Vagina (tissue), 2 donors: ENCODE results near the gene RTN1. TPM values are rescaled to one million over a fixed set of nuclear protein-coding genes. Genes with fewer than 3 reads are reported as not detected.
A peak's percentile ranks its signal among the peaks of the same experiment; 100 is the strongest.

Source experiments
- DNase-seq, 2 donors: peaks; one replicate each; pipeline ENCODE4 v3.0.0-alpha.2; 2017; ENCODE audit errors: extremely low spot score in 2 of 2
- H3K27ac ChIP-seq: fragments of 200-600 bp; sonication (generic); one replicate; pipeline ENCODE4 v1.5.1; 2019
- H3K27me3 ChIP-seq: fragments of 200-600 bp; sonication (generic); one replicate; pipeline ENCODE4 v1.5.1; 2019
- H3K36me3 ChIP-seq, 2 donors: fragments of 200-600 bp; sonication (generic); one replicate each; pipeline ENCODE4 v1.5.1; 2017 to 2019
- H3K4me1 ChIP-seq: fragments of 200-600 bp; sonication (generic); one replicate; pipeline ENCODE4 v1.5.1; 2019
- H3K4me3 ChIP-seq, 2 donors: fragments of 200-600 bp; sonication (generic); 1 replicate in 1 of 2; 2 replicates in 1 of 2; pipeline ENCODE4 v1.5.1; 2016 to 2019
- H3K9me3 ChIP-seq: fragments of 200-600 bp; sonication (generic); one replicate; pipeline ENCODE4 v1.5.1; 2019
- POLR2A ChIP-seq, 2 donors: fragments of 450-650 bp; IDR thresholded peaks; one replicate each; pipeline ENCODE4 v1.6.1; 2017; ENCODE audit warnings: antibody characterized with exemption in 2 of 2, mild to moderate bottlenecking in 2 of 2, moderate library complexity in 2 of 2
- POLR2AphosphoS5 ChIP-seq, 2 donors: sonication (generic); formaldehyde crosslinking; IDR thresholded peaks; one replicate each; pipeline ENCODE4 v1.9.0; 2017; ENCODE audit warnings: antibody characterized with exemption in 2 of 2, mild to moderate bottlenecking in 2 of 2, low read depth in 1 of 2; ENCODE audit not compliant: insufficient read depth in 1 of 2
- intact Hi-C: fragments of 100-400 bp; cut with DNase I; formaldehyde crosslinking; loops from one replicate; pipeline ENCODE4 v1.15.1; 2023
- total RNA-seq: library from RNA; depleted of rRNA; stranded (reverse); fragments of >200 nt; gene quantifications from one replicate; pipeline ENCODE4 v1.2.3, GENCODE V29; 2016
- TF ChIP-seq, protein P1 (sequence below), 3 experiments: fragments of 450-650 bp in 2 of 3; fragments of 200-600 bp in 1 of 3; sonication (generic) in 1 of 3; IDR thresholded peaks; one replicate each; pipeline ENCODE4 v1.5.1; 2017 to 2019; ENCODE audit warnings: antibody characterized with exemption in 3 of 3, mild to moderate bottlenecking in 2 of 3, moderate library complexity in 2 of 3

RTN1 gene
- total RNA-seq, 1 donor from 2014 or later: 24.8 TPM

DNA sequence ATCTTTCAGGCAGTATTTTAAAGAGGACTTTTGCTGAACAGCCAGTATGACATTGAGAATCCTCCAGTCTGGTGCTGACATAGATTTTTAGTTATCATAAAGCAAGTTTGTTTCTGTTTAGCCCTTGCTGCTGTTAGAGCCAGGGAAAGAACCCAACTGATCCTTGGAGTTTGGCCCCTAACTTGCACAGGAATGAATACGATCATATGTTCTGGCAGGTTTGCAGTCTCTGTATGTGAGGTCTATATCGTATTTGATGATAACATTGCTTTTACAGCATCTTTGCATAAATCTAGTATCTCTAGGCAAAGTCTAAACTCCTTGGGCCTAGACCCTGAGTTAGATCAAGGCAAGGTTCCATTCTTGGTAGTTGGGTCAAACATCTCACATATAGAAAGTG is 289.7 kb downstream of the RTN1 start:
- no peak for DNase-seq
- H3K36me3 ChIP-seq: no peaks in the 10 kb centered on the region
- no peaks in the 10 kb centered on the region for H3K27me3 ChIP-seq
- intact Hi-C loops: no loop called here
- no peak overlapping the region for H3K4me3 ChIP-seq
- TF ChIP-seq, protein P1, sequence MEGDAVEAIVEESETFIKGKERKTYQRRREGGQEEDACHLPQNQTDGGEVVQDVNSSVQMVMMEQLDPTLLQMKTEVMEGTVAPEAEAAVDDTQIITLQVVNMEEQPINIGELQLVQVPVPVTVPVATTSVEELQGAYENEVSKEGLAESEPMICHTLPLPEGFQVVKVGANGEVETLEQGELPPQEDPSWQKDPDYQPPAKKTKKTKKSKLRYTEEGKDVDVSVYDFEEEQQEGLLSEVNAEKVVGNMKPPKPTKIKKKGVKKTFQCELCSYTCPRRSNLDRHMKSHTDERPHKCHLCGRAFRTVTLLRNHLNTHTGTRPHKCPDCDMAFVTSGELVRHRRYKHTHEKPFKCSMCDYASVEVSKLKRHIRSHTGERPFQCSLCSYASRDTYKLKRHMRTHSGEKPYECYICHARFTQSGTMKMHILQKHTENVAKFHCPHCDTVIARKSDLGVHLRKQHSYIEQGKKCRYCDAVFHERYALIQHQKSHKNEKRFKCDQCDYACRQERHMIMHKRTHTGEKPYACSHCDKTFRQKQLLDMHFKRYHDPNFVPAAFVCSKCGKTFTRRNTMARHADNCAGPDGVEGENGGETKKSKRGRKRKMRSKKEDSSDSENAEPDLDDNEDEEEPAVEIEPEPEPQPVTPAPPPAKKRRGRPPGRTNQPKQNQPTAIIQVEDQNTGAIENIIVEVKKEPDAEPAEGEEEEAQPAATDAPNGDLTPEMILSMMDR (IDR thresholded peaks at IDR 0.05): no peak
- TF ChIP-seq POLR2AphosphoS5 (IDR thresholded peaks at IDR 0.05; ENCODE audit: insufficient read depth in 1 of 2, low read depth in 1 of 2) (no peak), POLR2A (IDR thresholded peaks at IDR 0.05) (no peak)
- H3K9me3 ChIP-seq: no peaks in the 10 kb centered on the region
- H3K4me1 ChIP-seq: peaks cover 10% of the 10 kb centered on the region
- H3K27ac ChIP-seq: no peak overlapping the region

DNA sequence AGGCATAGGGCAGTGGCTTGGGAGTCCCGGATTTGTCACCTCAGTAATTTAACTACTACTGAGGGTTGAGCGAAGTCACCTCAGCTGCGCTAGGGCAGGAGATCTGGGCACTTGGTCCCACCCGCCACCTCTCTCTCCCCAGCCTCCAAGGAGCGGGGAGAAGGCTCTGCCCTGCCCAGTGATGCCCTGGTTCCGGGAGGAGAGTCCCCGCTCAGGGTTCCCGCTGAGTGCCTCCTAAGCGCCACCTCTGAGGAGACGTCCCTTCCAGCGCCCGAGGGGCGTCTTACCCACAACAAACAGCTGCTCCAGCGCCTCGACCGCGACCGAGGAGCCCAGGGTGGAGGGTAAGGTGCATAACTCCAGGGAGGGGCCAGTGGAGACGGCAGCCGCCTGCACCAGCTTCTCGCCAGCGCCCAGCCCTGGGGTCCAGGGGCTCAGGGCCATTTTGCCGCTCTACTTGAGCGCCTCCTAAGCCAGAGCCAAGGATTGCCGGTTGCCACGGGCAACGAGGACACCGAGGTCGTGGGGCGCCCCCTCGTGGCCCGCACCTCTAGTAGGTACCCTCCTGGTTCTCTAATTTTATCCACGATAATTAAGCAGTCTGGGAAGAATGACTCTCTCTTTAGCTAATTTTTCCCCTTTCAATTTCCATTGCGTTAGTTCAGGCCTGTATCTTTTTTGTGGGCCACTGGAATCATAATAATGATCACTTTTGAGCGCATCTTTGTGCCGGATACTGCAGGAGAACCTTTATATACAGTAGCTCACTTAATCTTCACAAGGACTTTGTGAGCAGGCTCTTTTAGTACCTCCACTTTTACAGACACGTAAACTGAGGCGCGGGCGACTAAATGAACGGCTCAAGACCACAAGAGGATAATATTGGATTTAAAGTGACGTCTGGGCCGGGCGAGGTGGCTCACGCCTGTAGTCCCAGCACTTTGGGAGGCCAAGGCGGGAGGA is 294.0 kb downstream of the RTN1 start, which contains the start of gene CCDC175:
TSS of gene CCDC175 (minus strand) at position 481 of the 963 bp plus-strand sequence. CDS start at position 444, 37 bp downstream.
- DNase-seq: no peak
- intact Hi-C loops: no loop called here
- no peak within 1 kb of the TSS for H3K27ac ChIP-seq
- H3K9me3 ChIP-seq: no peaks in the 10 kb centered on the region
- TF ChIP-seq, protein P1 (IDR thresholded peaks at IDR 0.05): peak in 2 of 3 experiments; percentile 33 to 44
- no peak for TF ChIP-seq POLR2AphosphoS5 (IDR thresholded peaks at IDR 0.05; ENCODE audit: insufficient read depth in 1 of 2, low read depth in 1 of 2)
- peaks cover 10% of the 10 kb centered on the region for H3K4me1 ChIP-seq
- H3K36me3 ChIP-seq: no peaks in the 10 kb centered on the region
- H3K27me3 ChIP-seq: no peaks in the 10 kb centered on the region
- H3K4me3 ChIP-seq: peak within 1 kb of the TSS; percentile 37 to 48

DNA sequence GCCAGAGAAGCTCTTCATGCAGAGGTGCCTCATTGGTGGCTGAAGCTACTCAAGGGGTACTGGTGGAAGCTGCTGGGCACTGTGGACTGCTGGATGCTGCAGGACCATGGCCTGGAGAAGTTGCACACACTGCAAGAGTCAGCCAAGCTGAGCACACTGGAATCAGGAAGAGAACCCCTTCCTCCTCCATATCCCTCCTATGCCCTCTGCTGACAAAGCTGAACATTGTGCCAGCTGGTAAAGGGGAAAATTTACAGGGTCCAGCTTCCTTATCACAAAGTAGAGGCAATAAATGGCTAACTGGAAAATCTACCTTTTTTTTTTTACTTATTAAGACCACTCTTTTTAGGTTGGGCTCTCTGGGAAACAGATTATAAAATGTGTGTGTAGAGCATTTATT is 300.5 kb downstream of the RTN1 start:
- intact Hi-C loops: no loop called here

DNA sequence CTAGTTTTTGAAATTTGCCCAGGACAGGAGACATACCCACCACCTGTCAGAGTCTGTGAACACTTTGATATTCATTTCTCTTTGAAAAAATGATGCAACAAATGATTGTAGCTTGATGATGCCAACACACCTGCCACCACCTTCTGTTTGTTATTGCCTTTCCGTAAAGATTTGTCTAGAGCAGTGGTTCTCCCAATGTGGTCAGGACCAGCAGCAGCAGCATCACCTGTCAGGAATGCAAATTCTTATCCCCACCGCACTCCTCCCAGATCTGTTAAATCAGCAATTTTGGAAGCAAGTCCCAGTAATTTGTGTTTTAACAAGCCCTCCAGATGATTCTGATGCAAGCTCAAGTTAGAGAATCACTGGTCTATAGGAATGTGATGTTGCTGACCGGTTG is 303.9 kb downstream of the RTN1 start:
- no peaks in the 10 kb centered on the region for H3K4me1 ChIP-seq
- no peaks in the 10 kb centered on the region for H3K36me3 ChIP-seq
- H3K27me3 ChIP-seq: no peaks in the 10 kb centered on the region
- H3K9me3 ChIP-seq: no peaks in the 10 kb centered on the region
- TF ChIP-seq POLR2A (IDR thresholded peaks at IDR 0.05): no peak
- TF ChIP-seq, protein P1 (IDR thresholded peaks at IDR 0.05): no peak
- TF ChIP-seq POLR2AphosphoS5 (IDR thresholded peaks at IDR 0.05; ENCODE audit: insufficient read depth in 1 of 2, low read depth in 1 of 2): no peak
- no peak overlapping the region for H3K27ac ChIP-seq
- H3K4me3 ChIP-seq: no peak overlapping the region
- no peak for DNase-seq
- intact Hi-C loops: no loop called here

More for the DNA sequence above, 300.5 kb downstream of the RTN1 start:
- no peak overlapping the region for H3K4me3 ChIP-seq
- no peaks in the 10 kb centered on the region for H3K4me1 ChIP-seq
- H3K27ac ChIP-seq: no peak overlapping the region
- no peaks in the 10 kb centered on the region for H3K36me3 ChIP-seq
- no peaks in the 10 kb centered on the region for H3K9me3 ChIP-seq
- DNase-seq: no peak
- no peaks in the 10 kb centered on the region for H3K27me3 ChIP-seq
- no peak for TF ChIP-seq POLR2A (IDR thresholded peaks at IDR 0.05)
- TF ChIP-seq POLR2AphosphoS5 (IDR thresholded peaks at IDR 0.05; ENCODE audit: insufficient read depth in 1 of 2, low read depth in 1 of 2): no peak
- TF ChIP-seq, protein P1 (IDR thresholded peaks at IDR 0.05): no peak

DNA sequence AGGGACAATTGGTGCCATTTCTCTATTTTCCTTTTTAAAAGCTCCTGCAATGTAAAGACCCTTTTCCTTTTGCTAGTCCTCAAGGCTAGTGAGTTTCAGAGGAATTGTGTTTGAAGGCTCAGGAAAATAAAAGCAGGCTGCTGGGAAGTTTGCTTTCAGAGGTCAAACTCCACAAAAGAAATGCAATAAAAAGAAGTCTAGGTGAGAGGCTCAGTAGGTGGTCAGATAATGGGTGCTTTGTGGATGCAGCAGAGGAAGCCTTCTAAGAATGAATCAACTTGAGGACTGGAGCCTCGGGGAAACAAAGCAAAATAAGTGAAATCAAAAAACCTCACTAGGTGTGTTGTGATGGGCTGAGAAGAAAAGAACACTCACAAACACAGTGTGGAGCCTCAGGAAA is 304.3 kb downstream of the RTN1 start:
- Histone ChIP-seq H3K27me3 (no peaks in the 10 kb centered on the region), H3K9me3 (no peaks in the 10 kb centered on the region), H3K27ac (no peak overlapping the region), H3K4me1 (no peaks in the 10 kb centered on the region), H3K4me3 (no peak overlapping the region), H3K36me3 (no peaks in the 10 kb centered on the region)
- intact Hi-C loops: no loop called here
- DNase-seq: no peak
- TF ChIP-seq POLR2A (IDR thresholded peaks at IDR 0.05) (no peak), POLR2AphosphoS5 (IDR thresholded peaks at IDR 0.05; ENCODE audit: insufficient read depth in 1 of 2, low read depth in 1 of 2) (no peak)
- TF ChIP-seq, protein P1 (IDR thresholded peaks at IDR 0.05): no peak
